Gastrocnemius medialis (tissue), 4 donors: Measurements from ENCODE around the gene P3R3URF. TPM values are rescaled to one million over a fixed set of nuclear protein-coding genes. Genes with fewer than 3 reads are reported as not detected.

Source experiments
- ATAC-seq, 2 donors: fragments of 150-250 bp; one replicate each; pipeline ENCODE4 v1.9.1; 2016
- DNase-seq, 2 donors: peaks; one replicate each; pipeline ENCODE4 v3.0.0-alpha.2; 2019
- H3K27ac ChIP-seq, 4 donors: fragments of 200-600 bp; sonication (generic); 1 replicate in 1 of 4; 2 replicates in 3 of 4; pipeline ENCODE4 v1.5.1; 2016 to 2018; ENCODE audit warnings: mild to moderate bottlenecking in 2 of 4, moderate library complexity in 1 of 4
- H3K27me3 ChIP-seq, 3 donors: fragments of 200-600 bp; sonication (generic) in 2 of 3; 1 replicate in 1 of 3; 2 replicates in 2 of 3; pipeline versions ENCODE4 v1.5.1 to v1.6.0; 2016 to 2019; ENCODE audit warnings: mild to moderate bottlenecking in 1 of 3, moderate library complexity in 1 of 3
- H3K36me3 ChIP-seq, 2 donors: fragments of 200-600 bp; sonication (generic) in 1 of 2; one replicate each; pipeline ENCODE4 v1.5.1; 2017 to 2018
- H3K4me1 ChIP-seq, 2 donors: fragments of 200-600 bp; sonication (generic) in 1 of 2; one replicate each; pipeline ENCODE4 v1.5.1; 2016 to 2017; ENCODE audit warnings: mild to moderate bottlenecking in 2 of 2
- H3K4me3 ChIP-seq, 4 donors: fragments of 200-600 bp; sonication (generic) in 3 of 4; 1 replicate in 1 of 4; 2 replicates in 3 of 4; pipeline ENCODE4 v1.5.1; 2016 to 2019; ENCODE audit warnings: mild to moderate bottlenecking in 2 of 4
- H3K9me3 ChIP-seq, 3 donors: fragments of 200-600 bp; sonication (generic) in 2 of 3; 1 replicate in 1 of 3; 2 replicates in 2 of 3; pipeline ENCODE4 v1.5.1; 2016 to 2019
- POLR2A ChIP-seq, 2 donors: fragments of 450-650 bp; IDR thresholded peaks; one replicate each; pipeline ENCODE4 v1.6.1; 2017; ENCODE audit warnings: antibody characterized with exemption in 2 of 2, mild to moderate bottlenecking in 2 of 2, moderate library complexity in 2 of 2
- in situ Hi-C, 4 donors: fragments of 200-750 bp; cut with MboI; loops; one replicate each; pipeline versions ENCODE4 v1.15.0 to v1.8.0; 2017; ENCODE audit warnings: low sequenced_read_pairs in 4 of 4
- intact Hi-C: fragments of 100-400 bp; cut with DNase I; formaldehyde crosslinking; loops from one replicate; pipeline ENCODE4 v1.15.1; 2023; ENCODE audit warnings: low total_unique reads
- total RNA-seq, 4 donors: library from RNA; depleted of rRNA; stranded (reverse); fragments of >200 nt; gene quantifications; one replicate each; pipeline versions ENCODE4 v1.1.0 to v1.2.3, GENCODE V29; 2016
- TF ChIP-seq, protein P1 (sequence below), 5 experiments: fragments of 450-650 bp in 3 of 5; fragments of 200-600 bp in 2 of 5; sonication (generic) in 2 of 5; IDR thresholded peaks in 4 of 5; conservative IDR thresholded peaks in 1 of 5; 1 replicate in 4 of 5; 2 replicates in 1 of 5; pipeline ENCODE4 v1.5.1; 2016 to 2019; ENCODE audit warnings: antibody characterized with exemption in 5 of 5, mild to moderate bottlenecking in 3 of 5, moderate library complexity in 3 of 5

P3R3URF gene
- total RNA-seq, 4 donors from 2014 or later, result not detected

DNA sequence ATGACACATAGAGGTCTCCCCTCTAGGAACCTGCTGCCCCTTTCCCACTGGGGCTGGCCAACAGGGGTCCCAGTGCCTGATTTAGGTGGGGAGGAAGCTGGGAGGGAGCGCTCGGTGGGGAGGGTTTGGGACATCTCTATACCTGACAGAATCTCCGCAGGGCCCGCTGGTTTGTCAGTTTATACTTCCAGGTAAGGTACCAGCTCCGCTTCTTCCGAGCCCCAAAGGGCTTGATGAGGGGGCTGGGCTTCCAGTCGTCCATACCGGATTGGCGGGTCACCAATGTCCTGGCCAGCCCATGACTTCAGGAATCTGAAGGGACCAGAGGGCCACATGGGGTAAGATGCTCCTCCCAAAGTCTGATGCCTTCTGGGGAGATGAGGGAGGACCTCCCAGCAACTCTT lies 21.3 kb upstream of the P3R3URF start:
- Histone ChIP-seq H3K36me3 (peaks cover 0 to 44% of the 10 kb centered on the region in 2 donors), H3K9me3 (no peaks in the 10 kb centered on the region), H3K4me3 (peak overlapping the region; percentile 63 to 86 (median 79)), H3K27me3 (no peaks in the 10 kb centered on the region), H3K4me1 (peaks cover 21 to 23% of the 10 kb centered on the region in 2 donors), H3K27ac (peak overlapping the region; percentile 77 to 97 (median 88))
- intact Hi-C loops (no loop called here), in situ Hi-C loops (no loop called here)
- DNase-seq, result no peak
- ATAC-seq, result no peak
- no peak for TF ChIP-seq POLR2A (IDR thresholded peaks at IDR 0.05)
- TF ChIP-seq, protein P1, sequence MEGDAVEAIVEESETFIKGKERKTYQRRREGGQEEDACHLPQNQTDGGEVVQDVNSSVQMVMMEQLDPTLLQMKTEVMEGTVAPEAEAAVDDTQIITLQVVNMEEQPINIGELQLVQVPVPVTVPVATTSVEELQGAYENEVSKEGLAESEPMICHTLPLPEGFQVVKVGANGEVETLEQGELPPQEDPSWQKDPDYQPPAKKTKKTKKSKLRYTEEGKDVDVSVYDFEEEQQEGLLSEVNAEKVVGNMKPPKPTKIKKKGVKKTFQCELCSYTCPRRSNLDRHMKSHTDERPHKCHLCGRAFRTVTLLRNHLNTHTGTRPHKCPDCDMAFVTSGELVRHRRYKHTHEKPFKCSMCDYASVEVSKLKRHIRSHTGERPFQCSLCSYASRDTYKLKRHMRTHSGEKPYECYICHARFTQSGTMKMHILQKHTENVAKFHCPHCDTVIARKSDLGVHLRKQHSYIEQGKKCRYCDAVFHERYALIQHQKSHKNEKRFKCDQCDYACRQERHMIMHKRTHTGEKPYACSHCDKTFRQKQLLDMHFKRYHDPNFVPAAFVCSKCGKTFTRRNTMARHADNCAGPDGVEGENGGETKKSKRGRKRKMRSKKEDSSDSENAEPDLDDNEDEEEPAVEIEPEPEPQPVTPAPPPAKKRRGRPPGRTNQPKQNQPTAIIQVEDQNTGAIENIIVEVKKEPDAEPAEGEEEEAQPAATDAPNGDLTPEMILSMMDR (IDR thresholded peaks at IDR 0.05 in 4 of 5, conservative IDR thresholded peaks at IDR 0.05 in 1 of 5), result no peak

DNA sequence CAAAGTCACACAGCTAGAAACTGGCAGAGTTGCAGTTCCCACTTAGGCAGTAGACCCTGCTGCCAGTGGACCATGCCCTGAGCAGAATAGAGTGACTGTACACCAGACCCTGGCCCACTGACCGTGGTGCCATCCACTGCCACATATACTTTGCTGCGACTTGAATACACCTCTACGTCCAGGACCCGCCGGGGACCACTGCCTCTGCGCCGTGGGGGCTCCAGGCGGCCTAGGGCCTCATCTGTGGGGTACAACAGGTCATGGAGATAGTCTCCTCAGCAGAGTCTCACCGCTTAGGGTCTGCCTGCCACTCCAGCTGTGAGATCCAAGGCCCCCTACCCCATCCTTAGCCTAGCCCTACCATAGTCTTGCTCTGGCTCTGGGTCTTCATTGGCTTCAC lies 20.3 kb upstream of the P3R3URF start:
- no peaks in the 10 kb centered on the region for H3K27me3 ChIP-seq
- ATAC-seq (no peak), DNase-seq (no peak)
- in situ Hi-C loops (no loop called here), intact Hi-C loops (no loop called here)
- H3K4me1 ChIP-seq, result peaks cover 21% of the 10 kb centered on the region in 2 donors
- H3K27ac ChIP-seq, result no peak overlapping the region
- H3K4me3 ChIP-seq, result no peak overlapping the region
- H3K9me3 ChIP-seq, result no peaks in the 10 kb centered on the region
- TF ChIP-seq, protein P1 (IDR thresholded peaks at IDR 0.05 in 4 of 5, conservative IDR thresholded peaks at IDR 0.05 in 1 of 5), result no peak
- no peak for TF ChIP-seq POLR2A (IDR thresholded peaks at IDR 0.05)
- peaks cover 0 to 54% of the 10 kb centered on the region in 2 donors for H3K36me3 ChIP-seq

GRCh38 chr1:46194641-46195193 lies 18.4 kb upstream of the P3R3URF start:
- intact Hi-C loops (no loop called here), in situ Hi-C loops (no loop called here)
- ATAC-seq, result no peak

DNA sequence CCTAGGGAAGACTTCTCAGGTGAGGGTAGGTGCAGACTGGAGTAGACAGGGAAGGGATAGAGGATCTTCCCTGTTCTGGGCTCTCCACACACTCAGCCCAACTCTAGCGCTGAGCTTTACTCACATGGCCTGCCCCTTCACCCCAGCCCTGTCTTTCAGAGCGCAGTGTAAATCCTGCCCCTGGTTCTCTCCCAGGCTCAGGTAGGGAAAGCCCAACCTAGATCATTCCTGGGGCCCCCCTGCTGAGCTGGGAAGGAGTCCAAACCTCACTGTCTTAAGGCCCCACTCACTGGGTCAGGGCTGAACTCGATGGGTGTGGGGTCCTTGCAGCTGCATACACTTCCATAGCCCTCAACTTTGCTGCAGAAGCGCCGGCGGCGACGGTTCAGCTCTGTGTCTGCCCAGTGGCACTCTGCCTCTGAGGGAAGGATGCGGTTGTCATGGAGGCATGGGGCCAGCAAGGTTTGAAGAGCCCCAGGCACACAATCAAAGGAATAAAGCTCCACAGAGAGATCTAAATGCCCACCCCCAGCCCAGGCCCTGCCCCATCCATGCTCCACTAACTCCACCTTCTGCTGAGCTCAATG lies 17.8 kb upstream of the P3R3URF start:
- intact Hi-C loops, result no loop called here
- Histone ChIP-seq H3K27me3 (no peaks in the 10 kb centered on the region), H3K4me3 (no peak overlapping the region), H3K36me3 (peaks cover 0 to 77% of the 10 kb centered on the region in 2 donors), H3K9me3 (no peaks in the 10 kb centered on the region), H3K4me1 (peaks cover 16% of the 10 kb centered on the region in 2 donors), H3K27ac (no peak overlapping the region)
- ATAC-seq (no peak), DNase-seq (no peak)
- in situ Hi-C loops, result no loop called here
- TF ChIP-seq POLR2A (IDR thresholded peaks at IDR 0.05), result no peak
- TF ChIP-seq, protein P1 (IDR thresholded peaks at IDR 0.05 in 4 of 5, conservative IDR thresholded peaks at IDR 0.05 in 1 of 5), result no peak

More at GRCh38 chr1:46194641-46195193, 18.4 kb upstream of the P3R3URF start:
- H3K27ac ChIP-seq, result no peak overlapping the region
- H3K4me3 ChIP-seq, result no peak overlapping the region
- H3K9me3 ChIP-seq, result no peaks in the 10 kb centered on the region
- peaks cover 0 to 70% of the 10 kb centered on the region in 2 donors for H3K36me3 ChIP-seq
- peaks cover 21% of the 10 kb centered on the region in 2 donors for H3K4me1 ChIP-seq
- H3K27me3 ChIP-seq, result no peaks in the 10 kb centered on the region
- no peak for DNase-seq
- TF ChIP-seq, protein P1 (IDR thresholded peaks at IDR 0.05 in 4 of 5, conservative IDR thresholded peaks at IDR 0.05 in 1 of 5), result no peak
- TF ChIP-seq POLR2A (IDR thresholded peaks at IDR 0.05), result no peak
